GM23338 (cell line): Measurements from ENCODE around the gene HIVEP2. TPM values are rescaled to one million over a fixed set of nuclear protein-coding genes. Genes with fewer than 3 reads are reported as not detected.

Experiments used
- ATAC-seq: fragments of 200-7000 bp; cut with Tn5 transposase; 3 replicates; pipeline ENCODE4 v1.9.1; 2020
- DNase-seq: peaks from one replicate; pipeline ENCODE4 v3.0.0-alpha.2; 2015; ENCODE audit warnings: low spot score
- H2AFZ ChIP-seq: fragments of 200-600 bp; sonication (generic); 2 replicates; pipeline ENCODE4 v1.8.0; 2016; ENCODE audit warnings: antibody characterized with exemption, mild to moderate bottlenecking, moderate library complexity
- H3F3A ChIP-seq: fragments of 200-600 bp; sonication (generic); replicated peaks from 2 replicates; pipeline ENCODE4 v1.8.0; 2017; ENCODE audit warnings: antibody characterized with exemption, mixed run types, low read depth
- H3K27ac ChIP-seq: fragments of 200-600 bp; sonication (generic); 2 replicates; pipeline ENCODE4 v1.6.1; 2016; ENCODE audit warnings: low read depth
- H3K27me3 ChIP-seq: fragments of 200-600 bp; sonication (generic); 2 replicates; pipeline ENCODE4 v1.8.0; 2016; ENCODE audit warnings: mild to moderate bottlenecking, mixed run types, moderate library complexity; ENCODE audit not compliant: insufficient read depth
- H3K36me3 ChIP-seq: fragments of 200-600 bp; sonication (generic); 2 replicates; pipeline ENCODE4 v1.8.0; 2016; ENCODE audit warnings: mild to moderate bottlenecking; ENCODE audit not compliant: insufficient read depth
- H3K4me1 ChIP-seq: fragments of 200-600 bp; sonication (generic); 2 replicates; pipeline ENCODE4 v1.8.0; 2016; ENCODE audit warnings: mild to moderate bottlenecking, moderate library complexity; ENCODE audit not compliant: insufficient read depth
- H3K4me2 ChIP-seq: fragments of 200-600 bp; sonication (generic); 2 replicates; pipeline ENCODE4 v1.7.1; 2017; ENCODE audit warnings: mixed run types
- H3K4me3 ChIP-seq: fragments of 200-600 bp; sonication (generic); 2 replicates; pipeline ENCODE4 v1.6.1; 2016; ENCODE audit warnings: mixed run types
- H3K79me2 ChIP-seq: fragments of 200-600 bp; sonication (generic); replicated peaks from 2 replicates; pipeline ENCODE4 v1.8.0; 2017; ENCODE audit warnings: mild to moderate bottlenecking; ENCODE audit not compliant: insufficient read depth
- H3K9me2 ChIP-seq: fragments of 200-600 bp; sonication (generic); 2 replicates; pipeline ENCODE4 v1.8.0; 2017; ENCODE audit not compliant: insufficient read depth
- H4K20me1 ChIP-seq: fragments of 200-600 bp; sonication (generic); replicated peaks from 2 replicates; pipeline ENCODE4 v1.8.0; 2017; ENCODE audit warnings: mild to moderate bottlenecking; ENCODE audit not compliant: insufficient read depth
- H3K27ac Mint-ChIP-seq: 2 replicates; pipeline ENCODE4 v1.8.0; 2020; ENCODE audit warnings: inconsistent platforms, mild to moderate bottlenecking, moderate library complexity, mixed read lengths
- H3K27me3 Mint-ChIP-seq: 3 replicates; pipeline ENCODE4 v1.8.0; 2022; ENCODE audit warnings: low read depth, mild to moderate bottlenecking, moderate library complexity, mixed read lengths, inconsistent platforms; ENCODE audit not compliant: insufficient read depth, poor library complexity
- H3K36me3 Mint-ChIP-seq: 3 replicates; pipeline ENCODE4 v1.8.0; 2021; ENCODE audit warnings: low read depth, mild to moderate bottlenecking, inconsistent platforms, moderate library complexity, mixed read lengths
- H3K4me1 Mint-ChIP-seq: 3 replicates; pipeline ENCODE4 v1.8.0; 2020; ENCODE audit warnings: mild to moderate bottlenecking, inconsistent platforms, mixed read lengths
- H3K4me3 Mint-ChIP-seq: 3 replicates; pipeline ENCODE4 v1.8.0; 2021; ENCODE audit warnings: moderate library complexity, mild to moderate bottlenecking, inconsistent platforms, mixed read lengths
- H3K9me3 Mint-ChIP-seq: 3 replicates; pipeline ENCODE4 v1.8.0; 2020; ENCODE audit warnings: moderate library complexity, mild to moderate bottlenecking, inconsistent platforms, mixed read lengths
- ETS1 ChIP-seq: IDR thresholded peaks from 2 replicates; pipeline ENCODE4 v1.6.1; 2016; ENCODE audit warnings: antibody characterized with exemption
- EZH2 ChIP-seq: fragments of 200-600 bp; sonication (generic); IDR thresholded peaks from one replicate; pipeline ENCODE4 v1.8.0; 2017; ENCODE audit warnings: antibody characterized with exemption, mild to moderate bottlenecking, low read depth; ENCODE audit not compliant: unreplicated experiment
- EZH2phosphoT487 ChIP-seq: fragments of 200-600 bp; sonication (generic); IDR thresholded peaks from one replicate; pipeline ENCODE4 v1.8.1; 2018; ENCODE audit warnings: antibody characterized with exemption; ENCODE audit not compliant: unreplicated experiment
- JUNB ChIP-seq: IDR thresholded peaks from one replicate; pipeline ENCODE4 v1.6.1; 2016; ENCODE audit warnings: antibody characterized with exemption; ENCODE audit not compliant: unreplicated experiment
- NANOG ChIP-seq: IDR thresholded peaks from 2 replicates; pipeline ENCODE4 v1.6.1; 2016; ENCODE audit warnings: antibody characterized with exemption, borderline replicate concordance
- POLR2AphosphoS5 ChIP-seq: IDR thresholded peaks from 2 replicates; pipeline ENCODE4 v1.6.1; 2016; ENCODE audit warnings: antibody characterized with exemption, low read depth
- STAT1 ChIP-seq: IDR thresholded peaks from one replicate; pipeline ENCODE4 v1.6.1; 2016; ENCODE audit warnings: antibody characterized with exemption; ENCODE audit not compliant: unreplicated experiment
- ZNF114 ChIP-seq: fragments of 250-450 bp; sonication (Bioruptor Pico); IDR thresholded peaks from 2 replicates; pipeline ENCODE4 v1.5.0; 2020; ENCODE audit warnings: mild to moderate bottlenecking, moderate library complexity
- ZNF331 ChIP-seq: fragments of 250-450 bp; sonication (Bioruptor Pico); IDR thresholded peaks from 2 replicates; pipeline ENCODE4 v1.5.0; 2020; ENCODE audit warnings: low read depth, mild to moderate bottlenecking, moderate library complexity
- ZNF462 ChIP-seq: fragments of 250-450 bp; sonication (Bioruptor Pico); IDR thresholded peaks from 2 replicates; pipeline ENCODE4 v1.5.0; 2020; ENCODE audit warnings: mild to moderate bottlenecking, moderate library complexity
- polyA plus RNA-seq: library from polyadenylated mRNA; unstranded; fragments of >200 nt; fragmentation: Nextera tagmentation; extraction: Ambion mirVana; gene quantifications from 2 replicates; pipeline ENCODE4 v1.2.1, GENCODE V29; 2016
- total RNA-seq: library from RNA; depleted of rRNA; stranded (reverse); fragments of >200 nt; shearing (Covaris generic); gene quantifications from 2 replicates; pipeline ENCODE4 v1.2.3, GENCODE V29; 2014
- TF ChIP-seq, protein P1 (sequence below), 2 experiments: fragments of 200-600 bp in 1 of 2; sonication (generic) in 1 of 2; conservative IDR thresholded peaks; 2 replicates each; pipeline versions ENCODE4 v1.5.1 to v1.6.1; 2016 to 2017; ENCODE audit warnings: antibody characterized with exemption in 2 of 2, low read depth in 2 of 2, mild to moderate bottlenecking in 2 of 2, moderate library complexity in 1 of 2
- TF ChIP-seq, protein P2 (sequence below): IDR thresholded peaks from one replicate; pipeline ENCODE4 v1.6.1; 2018; ENCODE audit warnings: antibody characterized with exemption; ENCODE audit not compliant: unreplicated experiment

HIVEP2 gene
- total and polyA plus RNA-seq, 2 experiments from 2014 or later = 1.5 to 7.4 TPM

DNA sequence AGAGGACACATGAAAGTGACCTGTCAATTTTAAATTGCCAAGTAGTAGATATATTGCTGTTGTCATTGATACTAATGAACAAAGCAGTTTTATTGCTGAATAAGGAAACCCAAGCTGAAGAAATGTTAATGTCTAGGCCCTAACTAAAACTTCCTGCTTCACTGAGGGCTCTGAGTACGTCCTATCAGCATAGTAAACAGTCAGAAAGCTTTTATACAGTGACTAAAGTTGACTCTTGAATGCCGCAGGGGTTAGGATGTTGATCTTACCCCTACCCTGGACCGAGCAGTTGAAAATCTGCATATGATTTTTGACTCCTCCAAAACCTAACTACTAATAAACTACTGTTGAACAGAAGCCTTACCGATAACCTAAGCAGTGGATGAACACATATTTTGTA is 149.0 kb downstream of the HIVEP2 start:
- TF ChIP-seq EZH2phosphoT487 (no peak), ZNF462 (CRISPR knock-in tag) (no peak), NANOG (no peak), EZH2 (no peak), POLR2AphosphoS5 (no peak), JUNB (no peak), ETS1 (no peak), ZNF114 (no peak), ZNF331 (CRISPR knock-in tag) (no peak), STAT1 (no peak)
- TF ChIP-seq, protein P1, sequence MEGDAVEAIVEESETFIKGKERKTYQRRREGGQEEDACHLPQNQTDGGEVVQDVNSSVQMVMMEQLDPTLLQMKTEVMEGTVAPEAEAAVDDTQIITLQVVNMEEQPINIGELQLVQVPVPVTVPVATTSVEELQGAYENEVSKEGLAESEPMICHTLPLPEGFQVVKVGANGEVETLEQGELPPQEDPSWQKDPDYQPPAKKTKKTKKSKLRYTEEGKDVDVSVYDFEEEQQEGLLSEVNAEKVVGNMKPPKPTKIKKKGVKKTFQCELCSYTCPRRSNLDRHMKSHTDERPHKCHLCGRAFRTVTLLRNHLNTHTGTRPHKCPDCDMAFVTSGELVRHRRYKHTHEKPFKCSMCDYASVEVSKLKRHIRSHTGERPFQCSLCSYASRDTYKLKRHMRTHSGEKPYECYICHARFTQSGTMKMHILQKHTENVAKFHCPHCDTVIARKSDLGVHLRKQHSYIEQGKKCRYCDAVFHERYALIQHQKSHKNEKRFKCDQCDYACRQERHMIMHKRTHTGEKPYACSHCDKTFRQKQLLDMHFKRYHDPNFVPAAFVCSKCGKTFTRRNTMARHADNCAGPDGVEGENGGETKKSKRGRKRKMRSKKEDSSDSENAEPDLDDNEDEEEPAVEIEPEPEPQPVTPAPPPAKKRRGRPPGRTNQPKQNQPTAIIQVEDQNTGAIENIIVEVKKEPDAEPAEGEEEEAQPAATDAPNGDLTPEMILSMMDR (conservative IDR thresholded peaks at IDR 0.05; ENCODE audit: low read depth in 2 of 2) = no peak
- TF ChIP-seq, protein P2, sequence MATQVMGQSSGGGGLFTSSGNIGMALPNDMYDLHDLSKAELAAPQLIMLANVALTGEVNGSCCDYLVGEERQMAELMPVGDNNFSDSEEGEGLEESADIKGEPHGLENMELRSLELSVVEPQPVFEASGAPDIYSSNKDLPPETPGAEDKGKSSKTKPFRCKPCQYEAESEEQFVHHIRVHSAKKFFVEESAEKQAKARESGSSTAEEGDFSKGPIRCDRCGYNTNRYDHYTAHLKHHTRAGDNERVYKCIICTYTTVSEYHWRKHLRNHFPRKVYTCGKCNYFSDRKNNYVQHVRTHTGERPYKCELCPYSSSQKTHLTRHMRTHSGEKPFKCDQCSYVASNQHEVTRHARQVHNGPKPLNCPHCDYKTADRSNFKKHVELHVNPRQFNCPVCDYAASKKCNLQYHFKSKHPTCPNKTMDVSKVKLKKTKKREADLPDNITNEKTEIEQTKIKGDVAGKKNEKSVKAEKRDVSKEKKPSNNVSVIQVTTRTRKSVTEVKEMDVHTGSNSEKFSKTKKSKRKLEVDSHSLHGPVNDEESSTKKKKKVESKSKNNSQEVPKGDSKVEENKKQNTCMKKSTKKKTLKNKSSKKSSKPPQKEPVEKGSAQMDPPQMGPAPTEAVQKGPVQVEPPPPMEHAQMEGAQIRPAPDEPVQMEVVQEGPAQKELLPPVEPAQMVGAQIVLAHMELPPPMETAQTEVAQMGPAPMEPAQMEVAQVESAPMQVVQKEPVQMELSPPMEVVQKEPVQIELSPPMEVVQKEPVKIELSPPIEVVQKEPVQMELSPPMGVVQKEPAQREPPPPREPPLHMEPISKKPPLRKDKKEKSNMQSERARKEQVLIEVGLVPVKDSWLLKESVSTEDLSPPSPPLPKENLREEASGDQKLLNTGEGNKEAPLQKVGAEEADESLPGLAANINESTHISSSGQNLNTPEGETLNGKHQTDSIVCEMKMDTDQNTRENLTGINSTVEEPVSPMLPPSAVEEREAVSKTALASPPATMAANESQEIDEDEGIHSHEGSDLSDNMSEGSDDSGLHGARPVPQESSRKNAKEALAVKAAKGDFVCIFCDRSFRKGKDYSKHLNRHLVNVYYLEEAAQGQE = no peak
- Histone ChIP-seq H3K27me3 (no peaks in the 10 kb centered on the region), H2AFZ (no peak overlapping the region), H3K9me2 (no peaks in the 10 kb centered on the region), H3K4me3 (no peak overlapping the region), H3K36me3 (no peaks in the 10 kb centered on the region), H3K4me1 (no peaks in the 10 kb centered on the region), H3K27ac (no peak overlapping the region), H3F3A (no peaks in the 10 kb centered on the region), H4K20me1 (no peaks in the 10 kb centered on the region), H3K79me2 (no peaks in the 10 kb centered on the region), H3K4me2 (no peak overlapping the region)
- no peak for DNase-seq
- H3K27ac Mint-ChIP-seq = no peak overlapping the region; the same call in 1 of the 2 replicates
- H3K9me3 Mint-ChIP-seq = no peaks in the 10 kb centered on the region
- ATAC-seq = no peak
- H3K4me3 Mint-ChIP-seq = no peak overlapping the region
- peaks cover 1% of the 10 kb centered on the region for H3K27me3 Mint-ChIP-seq
- no peaks in the 10 kb centered on the region for H3K36me3 Mint-ChIP-seq
- H3K4me1 Mint-ChIP-seq = peaks cover 8% of the 10 kb centered on the region; the same call in 2 of the 3 replicates
